ENCODE measurements around the gene S100A13.

DNA sequence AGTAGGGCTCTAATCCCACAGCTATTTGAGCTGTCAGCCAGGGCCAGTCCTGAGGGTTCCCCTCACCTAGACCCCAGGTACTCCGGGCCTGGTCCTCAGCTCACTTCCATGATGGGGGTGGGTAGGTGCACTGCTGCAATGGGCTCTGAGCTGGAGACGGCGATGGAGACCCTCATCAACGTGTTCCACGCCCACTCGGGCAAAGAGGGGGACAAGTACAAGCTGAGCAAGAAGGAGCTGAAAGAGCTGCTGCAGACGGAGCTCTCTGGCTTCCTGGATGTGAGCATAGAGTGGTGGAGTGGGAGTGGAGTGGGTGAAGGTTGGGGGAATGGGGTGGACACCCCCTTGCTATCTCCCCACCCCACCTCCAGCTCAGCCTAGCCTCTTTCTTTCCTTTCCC, 3.1 kb upstream of the S100A13 start:
- TF ChIP-seq, protein P1, sequence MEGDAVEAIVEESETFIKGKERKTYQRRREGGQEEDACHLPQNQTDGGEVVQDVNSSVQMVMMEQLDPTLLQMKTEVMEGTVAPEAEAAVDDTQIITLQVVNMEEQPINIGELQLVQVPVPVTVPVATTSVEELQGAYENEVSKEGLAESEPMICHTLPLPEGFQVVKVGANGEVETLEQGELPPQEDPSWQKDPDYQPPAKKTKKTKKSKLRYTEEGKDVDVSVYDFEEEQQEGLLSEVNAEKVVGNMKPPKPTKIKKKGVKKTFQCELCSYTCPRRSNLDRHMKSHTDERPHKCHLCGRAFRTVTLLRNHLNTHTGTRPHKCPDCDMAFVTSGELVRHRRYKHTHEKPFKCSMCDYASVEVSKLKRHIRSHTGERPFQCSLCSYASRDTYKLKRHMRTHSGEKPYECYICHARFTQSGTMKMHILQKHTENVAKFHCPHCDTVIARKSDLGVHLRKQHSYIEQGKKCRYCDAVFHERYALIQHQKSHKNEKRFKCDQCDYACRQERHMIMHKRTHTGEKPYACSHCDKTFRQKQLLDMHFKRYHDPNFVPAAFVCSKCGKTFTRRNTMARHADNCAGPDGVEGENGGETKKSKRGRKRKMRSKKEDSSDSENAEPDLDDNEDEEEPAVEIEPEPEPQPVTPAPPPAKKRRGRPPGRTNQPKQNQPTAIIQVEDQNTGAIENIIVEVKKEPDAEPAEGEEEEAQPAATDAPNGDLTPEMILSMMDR (IDR thresholded peaks at IDR 0.05), result no peak
- no peak for TF ChIP-seq POLR2A (IDR thresholded peaks at IDR 0.05)
